IPS-18a (cell line): ENCODE measurements around the gene ANKS1B.

Experiments used
- H3K27ac ChIP-seq: one replicate; pipeline ENCODE4 v1.5.1; 2013; ENCODE audit warnings: low read length
- H3K27me3 ChIP-seq: one replicate; pipeline ENCODE4 v1.6.1; 2013; ENCODE audit warnings: mild to moderate bottlenecking, low read length; ENCODE audit not compliant: control insufficient read depth, insufficient read depth
- H3K36me3 ChIP-seq: one replicate; pipeline ENCODE4 v1.6.1; 2013; ENCODE audit warnings: low read depth, low read length; ENCODE audit not compliant: control insufficient read depth
- H3K4me1 ChIP-seq: one replicate; pipeline ENCODE4 v1.6.1; 2013; ENCODE audit warnings: low read depth, low read length; ENCODE audit not compliant: control insufficient read depth
- H3K4me3 ChIP-seq: one replicate; pipeline ENCODE4 v1.5.1; 2013; ENCODE audit warnings: low read length
- H3K9ac ChIP-seq: one replicate; pipeline ENCODE4 v1.6.1; 2013; ENCODE audit warnings: mild to moderate bottlenecking, low read length, moderate library complexity
- H3K9me3 ChIP-seq: one replicate; pipeline ENCODE4 v1.6.1; 2013; ENCODE audit warnings: low read depth, low read length; ENCODE audit not compliant: control insufficient read depth

ANKS1B gene

DNA sequence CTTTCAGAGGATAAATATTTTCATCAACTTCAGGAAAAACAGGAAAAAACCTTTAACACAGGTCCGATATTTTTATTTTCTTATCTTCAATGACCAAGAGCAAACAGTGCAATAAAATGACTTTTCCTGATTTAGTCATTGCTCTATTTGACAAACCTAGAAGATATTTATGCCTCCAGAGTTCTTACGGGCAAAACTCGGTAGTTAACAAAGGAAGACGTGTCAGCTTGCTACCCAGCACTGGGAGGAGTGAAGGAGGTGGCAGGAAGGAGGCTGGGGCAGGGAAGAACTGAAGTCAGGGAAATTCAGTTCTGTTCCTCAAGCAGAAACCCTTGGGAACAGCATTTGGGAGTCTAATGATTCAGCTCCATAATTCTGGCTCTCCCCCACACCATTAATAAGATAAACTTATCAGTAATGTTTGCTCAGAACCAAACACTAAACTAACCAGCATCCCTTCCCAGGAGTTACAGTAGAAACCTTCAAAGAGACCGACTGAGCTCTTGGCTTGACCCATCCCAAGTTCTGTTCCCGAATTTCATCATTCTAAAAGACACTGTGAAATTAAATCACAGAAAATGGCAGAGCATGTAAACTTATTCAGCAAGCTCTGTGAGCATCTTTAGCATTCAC lies 1176.4 kb downstream of the ANKS1B start:
- H3K4me1 ChIP-seq, result peaks cover 7% of the 10 kb centered on the region
- no peak overlapping the region for H3K9ac ChIP-seq
- no peaks in the 10 kb centered on the region for H3K9me3 ChIP-seq
- no peaks in the 10 kb centered on the region for H3K36me3 ChIP-seq
- H3K4me3 ChIP-seq, result no peak overlapping the region
- no peak overlapping the region for H3K27ac ChIP-seq
- H3K27me3 ChIP-seq, result no peaks in the 10 kb centered on the region

- Histone ChIP-seq H3K9me3 (no peaks in the 10 kb centered on the region), H3K9ac (no peak overlapping the region), H3K27ac (no peak overlapping the region), H3K27me3 (no peaks in the 10 kb centered on the region), H3K36me3 (no peaks in the 10 kb centered on the region), H3K4me1 (peaks cover 7% of the 10 kb centered on the region), H3K4me3 (no peak overlapping the region)
Observed at GRCh38 chr12:98807187-98807586, 1177.5 kb downstream of the ANKS1B start.

DNA sequence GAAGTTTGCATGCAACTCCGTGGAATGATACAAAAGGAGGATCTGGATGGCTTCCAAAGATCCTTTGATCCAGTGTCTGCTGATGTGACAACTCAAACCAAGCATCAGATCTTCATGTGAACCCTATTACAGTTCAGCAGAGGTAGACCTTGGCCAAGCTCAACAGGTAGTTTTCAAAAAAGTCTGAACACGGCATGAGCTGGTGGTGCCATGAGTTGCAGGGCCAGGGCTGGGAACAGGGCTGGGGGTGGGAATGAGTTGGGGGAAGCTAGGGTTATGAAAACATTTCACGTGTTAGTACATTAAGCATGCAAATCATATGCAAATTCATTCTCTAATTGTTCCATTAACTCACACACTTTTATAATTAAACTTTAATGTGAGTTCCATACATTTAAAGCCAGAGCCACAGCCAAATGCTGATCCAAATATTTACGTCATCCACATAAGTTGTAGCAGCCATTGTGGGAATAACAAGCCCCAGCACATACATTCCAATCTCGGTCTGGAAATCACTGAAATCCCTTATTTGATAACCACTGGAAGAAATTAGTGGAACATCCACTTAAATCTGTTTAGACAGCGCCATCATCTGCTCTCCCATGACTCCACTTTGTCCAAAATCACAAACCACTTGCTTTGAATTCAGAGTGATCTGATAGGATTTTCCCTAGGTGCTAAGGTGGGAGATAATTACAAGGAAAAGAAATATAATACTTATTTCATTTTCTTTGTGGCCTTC lies 1181.1 kb downstream of the ANKS1B start:
- H3K9ac ChIP-seq, result no peak overlapping the region
- no peaks in the 10 kb centered on the region for H3K36me3 ChIP-seq
- H3K9me3 ChIP-seq, result no peaks in the 10 kb centered on the region
- H3K4me3 ChIP-seq, result no peak overlapping the region
- no peaks in the 10 kb centered on the region for H3K27me3 ChIP-seq
- peaks cover 10% of the 10 kb centered on the region for H3K4me1 ChIP-seq
- no peak overlapping the region for H3K27ac ChIP-seq

DNA sequence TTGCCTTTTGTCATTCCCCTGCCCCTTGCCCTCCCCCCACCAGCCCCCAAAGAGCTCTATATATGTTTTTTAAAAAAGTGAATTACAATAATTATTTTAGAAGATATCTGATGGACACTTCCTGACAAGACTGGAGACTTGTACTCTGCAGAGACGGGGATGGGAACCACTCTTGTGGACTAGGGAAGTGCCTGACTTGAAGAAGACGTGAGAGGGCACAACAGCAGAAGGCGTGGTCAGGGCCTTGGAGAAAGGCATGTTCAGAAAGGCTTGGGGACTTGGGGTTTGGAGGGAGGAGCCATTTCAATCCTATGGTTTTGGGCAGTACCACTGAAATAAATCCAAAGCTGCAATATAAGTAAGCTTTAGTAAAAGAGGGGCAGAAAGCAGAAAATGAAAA lies 1184.9 kb downstream of the ANKS1B start:
- peaks cover 3% of the 10 kb centered on the region for H3K4me1 ChIP-seq
- H3K4me3 ChIP-seq, result no peak overlapping the region
- no peak overlapping the region for H3K27ac ChIP-seq

GRCh38 chr12:98799146-98799810 lies 1185.5 kb downstream of the ANKS1B start:
- H3K36me3 ChIP-seq, result no peaks in the 10 kb centered on the region
- no peak overlapping the region for H3K9ac ChIP-seq
- H3K27me3 ChIP-seq, result no peaks in the 10 kb centered on the region
- peaks cover 3% of the 10 kb centered on the region for H3K4me1 ChIP-seq
- H3K27ac ChIP-seq, result no peak overlapping the region
- H3K4me3 ChIP-seq, result no peak overlapping the region
- H3K9me3 ChIP-seq, result no peaks in the 10 kb centered on the region

More for the DNA sequence above, 1184.9 kb downstream of the ANKS1B start:
- Histone ChIP-seq H3K9me3 (no peaks in the 10 kb centered on the region), H3K27me3 (no peaks in the 10 kb centered on the region), H3K9ac (no peak overlapping the region), H3K36me3 (no peaks in the 10 kb centered on the region)

DNA sequence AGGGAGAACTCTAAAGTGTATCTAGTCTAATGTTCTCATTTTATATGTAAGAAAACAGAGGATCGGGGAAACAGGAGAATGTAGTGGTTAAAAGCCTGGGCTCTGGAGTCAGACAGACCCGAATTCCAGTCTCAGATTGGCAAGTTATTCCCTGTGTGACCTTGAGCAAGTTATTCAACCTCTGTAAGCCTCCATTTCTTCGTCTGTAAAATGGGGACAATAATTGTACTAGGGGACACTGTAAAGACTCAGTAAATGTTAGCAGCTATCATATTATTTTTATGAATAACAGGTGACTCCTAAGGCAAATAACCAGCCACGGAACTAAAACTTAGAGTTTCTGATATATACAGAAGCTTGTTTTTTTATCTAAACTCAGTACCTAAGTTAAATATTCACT lies 1187.5 kb downstream of the ANKS1B start:
- no peaks in the 10 kb centered on the region for H3K27me3 ChIP-seq
- H3K9me3 ChIP-seq, result no peaks in the 10 kb centered on the region
- no peak overlapping the region for H3K27ac ChIP-seq
- H3K4me1 ChIP-seq, result peaks cover 3% of the 10 kb centered on the region
- no peak overlapping the region for H3K4me3 ChIP-seq
- no peaks in the 10 kb centered on the region for H3K36me3 ChIP-seq
- no peak overlapping the region for H3K9ac ChIP-seq

DNA sequence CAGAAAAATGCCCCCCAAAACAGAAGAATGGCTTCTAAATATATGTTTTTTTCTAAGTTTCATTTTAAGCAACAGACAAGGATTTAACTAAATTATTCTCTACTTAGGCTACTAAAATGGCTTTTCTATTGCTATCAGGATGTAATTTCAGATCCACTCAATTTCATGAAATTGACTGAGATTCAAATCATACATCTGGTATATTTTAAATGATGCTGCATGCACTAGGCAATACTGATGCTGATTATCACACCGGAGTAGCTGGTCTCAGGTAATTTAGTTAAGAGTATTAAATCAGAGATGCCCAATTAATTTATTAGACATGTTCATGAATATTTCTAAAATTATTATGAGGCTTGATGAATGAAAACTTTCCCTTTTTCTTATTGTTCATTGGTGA lies 1188.0 kb downstream of the ANKS1B start:
- peaks cover 3% of the 10 kb centered on the region for H3K4me1 ChIP-seq
- H3K9me3 ChIP-seq, result no peaks in the 10 kb centered on the region
- no peak overlapping the region for H3K9ac ChIP-seq
- no peak overlapping the region for H3K27ac ChIP-seq
- H3K36me3 ChIP-seq, result no peaks in the 10 kb centered on the region
- H3K4me3 ChIP-seq, result no peak overlapping the region
- H3K27me3 ChIP-seq, result no peaks in the 10 kb centered on the region

DNA sequence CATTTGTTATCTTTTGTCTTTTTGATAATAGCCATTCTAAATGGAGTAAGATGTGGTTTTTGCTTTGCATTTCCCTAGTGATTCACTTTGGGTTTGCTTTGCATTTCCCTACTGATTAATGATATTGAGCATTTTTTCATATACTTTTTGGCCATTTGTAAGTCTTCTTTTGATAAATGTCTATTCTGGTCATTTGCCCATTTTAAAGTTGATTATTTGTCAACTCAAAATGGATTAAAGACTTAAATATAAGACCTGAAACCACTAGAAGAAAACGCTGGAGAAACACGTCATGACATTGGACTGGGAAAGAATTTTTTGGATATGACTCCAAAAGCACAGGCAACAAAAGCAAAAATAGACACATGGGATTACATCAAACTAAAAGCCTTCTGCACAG lies 1191.6 kb downstream of the ANKS1B start:
- Histone ChIP-seq H3K4me1 (no peaks in the 10 kb centered on the region), H3K9ac (no peak overlapping the region), H3K9me3 (no peaks in the 10 kb centered on the region), H3K27me3 (no peaks in the 10 kb centered on the region), H3K4me3 (no peak overlapping the region), H3K36me3 (no peaks in the 10 kb centered on the region), H3K27ac (no peak overlapping the region)

GRCh38 chr12:98791406-98791805 lies 1193.3 kb downstream of the ANKS1B start:
- H3K9me3 ChIP-seq, result no peaks in the 10 kb centered on the region
- H3K27me3 ChIP-seq, result no peaks in the 10 kb centered on the region
- no peak overlapping the region for H3K4me3 ChIP-seq
- no peaks in the 10 kb centered on the region for H3K36me3 ChIP-seq
- no peak overlapping the region for H3K9ac ChIP-seq
- H3K4me1 ChIP-seq, result no peaks in the 10 kb centered on the region
- no peak overlapping the region for H3K27ac ChIP-seq

DNA sequence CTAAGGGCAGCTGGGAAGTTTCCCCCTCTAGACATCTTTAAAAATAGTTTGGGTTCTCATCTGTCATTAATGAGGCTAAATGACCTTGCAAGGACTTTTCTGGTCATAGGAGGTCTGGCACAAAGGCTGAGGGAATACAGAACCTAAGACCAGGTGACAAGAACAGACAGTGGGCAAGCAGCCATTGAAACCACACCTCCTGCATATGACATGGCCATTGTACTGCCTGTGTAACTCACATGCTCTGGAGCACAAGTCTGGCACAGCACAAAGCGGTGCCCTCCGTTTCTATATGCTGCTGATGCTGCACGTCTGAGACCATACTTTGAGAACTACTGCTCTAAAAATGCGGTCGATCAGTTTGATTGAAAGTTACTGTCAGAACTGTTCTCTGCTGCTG lies 1196.3 kb downstream of the ANKS1B start:
- no peak overlapping the region for H3K4me3 ChIP-seq
- H3K9me3 ChIP-seq, result no peaks in the 10 kb centered on the region
- H3K4me1 ChIP-seq, result no peaks in the 10 kb centered on the region
- H3K36me3 ChIP-seq, result no peaks in the 10 kb centered on the region
- no peak overlapping the region for H3K9ac ChIP-seq
- no peak overlapping the region for H3K27ac ChIP-seq
- no peaks in the 10 kb centered on the region for H3K27me3 ChIP-seq

- Histone ChIP-seq H3K9ac (no peak overlapping the region), H3K36me3 (no peaks in the 10 kb centered on the region), H3K27me3 (no peaks in the 10 kb centered on the region), H3K4me1 (no peaks in the 10 kb centered on the region), H3K4me3 (no peak overlapping the region), H3K27ac (no peak overlapping the region), H3K9me3 (no peaks in the 10 kb centered on the region)
Observed at GRCh38 chr12:98786653-98787052, 1198.1 kb downstream of the ANKS1B start.
